ENCODE data around the gene CHD5.

CHD5 gene

DNA sequence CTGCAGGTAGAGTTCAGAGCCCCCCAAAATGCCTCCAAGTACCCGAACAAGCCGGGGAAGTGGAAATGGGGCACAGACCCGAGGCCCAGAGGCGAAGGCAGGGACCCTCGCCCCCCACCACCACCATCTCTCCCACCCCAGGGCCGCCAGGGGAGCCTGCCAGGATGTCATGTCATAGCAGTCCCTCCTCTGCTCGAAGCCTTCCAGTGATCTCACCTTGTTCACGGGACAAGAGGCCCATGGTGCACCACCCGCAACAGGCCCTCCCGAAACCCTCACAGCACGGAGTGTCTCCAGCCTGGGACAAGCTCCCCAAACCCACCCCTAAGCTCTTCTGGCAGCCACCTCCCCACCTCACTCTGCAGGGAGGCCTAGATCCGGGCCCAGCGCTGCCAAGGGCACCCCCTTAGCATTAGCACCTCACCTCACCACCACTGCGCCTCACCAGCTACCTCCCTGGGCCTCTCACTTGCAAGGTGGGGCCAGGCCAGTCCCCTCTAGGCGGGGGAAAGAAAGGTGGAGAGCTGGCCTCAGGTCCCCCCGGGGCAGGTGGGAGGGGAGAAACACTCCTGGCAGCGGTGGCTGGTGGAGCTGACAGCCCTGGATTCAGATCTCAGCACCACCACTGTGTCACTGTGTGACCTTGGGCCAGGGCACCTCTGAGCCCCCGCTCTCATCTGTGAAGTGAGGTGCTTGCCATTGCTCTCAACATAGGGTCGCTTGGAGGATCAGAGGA lies 13.3 kb downstream of the CHD5 start:
- DNase-seq (ENCODE audit: low read depth): no peak
- TF ChIP-seq, protein P1, sequence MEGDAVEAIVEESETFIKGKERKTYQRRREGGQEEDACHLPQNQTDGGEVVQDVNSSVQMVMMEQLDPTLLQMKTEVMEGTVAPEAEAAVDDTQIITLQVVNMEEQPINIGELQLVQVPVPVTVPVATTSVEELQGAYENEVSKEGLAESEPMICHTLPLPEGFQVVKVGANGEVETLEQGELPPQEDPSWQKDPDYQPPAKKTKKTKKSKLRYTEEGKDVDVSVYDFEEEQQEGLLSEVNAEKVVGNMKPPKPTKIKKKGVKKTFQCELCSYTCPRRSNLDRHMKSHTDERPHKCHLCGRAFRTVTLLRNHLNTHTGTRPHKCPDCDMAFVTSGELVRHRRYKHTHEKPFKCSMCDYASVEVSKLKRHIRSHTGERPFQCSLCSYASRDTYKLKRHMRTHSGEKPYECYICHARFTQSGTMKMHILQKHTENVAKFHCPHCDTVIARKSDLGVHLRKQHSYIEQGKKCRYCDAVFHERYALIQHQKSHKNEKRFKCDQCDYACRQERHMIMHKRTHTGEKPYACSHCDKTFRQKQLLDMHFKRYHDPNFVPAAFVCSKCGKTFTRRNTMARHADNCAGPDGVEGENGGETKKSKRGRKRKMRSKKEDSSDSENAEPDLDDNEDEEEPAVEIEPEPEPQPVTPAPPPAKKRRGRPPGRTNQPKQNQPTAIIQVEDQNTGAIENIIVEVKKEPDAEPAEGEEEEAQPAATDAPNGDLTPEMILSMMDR (conservative IDR thresholded peaks at IDR 0.05; ENCODE audit: low read length): no peak
- no peak overlapping the region for H3K4me3 ChIP-seq (ENCODE audit: low read length)

DNA sequence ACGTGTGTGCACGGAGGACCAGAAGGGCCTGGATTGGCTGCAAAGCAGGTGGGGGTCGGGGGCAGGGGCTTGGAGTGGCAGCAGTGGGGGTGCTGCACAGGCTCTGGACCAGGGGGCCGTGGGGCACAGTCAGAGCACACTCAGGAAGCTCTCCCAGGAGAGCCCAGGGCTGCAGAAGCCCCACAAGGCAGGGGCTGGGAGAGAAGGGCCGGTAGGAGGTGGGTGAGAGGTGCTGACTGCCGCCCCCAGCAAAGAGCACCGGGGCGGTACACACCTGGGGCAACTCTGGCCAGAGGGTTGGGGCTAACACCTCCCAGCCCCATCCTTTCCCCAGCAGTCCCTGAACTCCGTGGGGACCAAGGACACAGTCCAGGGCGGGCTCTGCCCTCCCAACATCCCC lies 13.9 kb downstream of the CHD5 start:
- H3K4me3 ChIP-seq (ENCODE audit: low read length): no peak overlapping the region
- DNase-seq (ENCODE audit: low read depth): no peak
- TF ChIP-seq, protein P1 (conservative IDR thresholded peaks at IDR 0.05; ENCODE audit: low read length): no peak

DNA sequence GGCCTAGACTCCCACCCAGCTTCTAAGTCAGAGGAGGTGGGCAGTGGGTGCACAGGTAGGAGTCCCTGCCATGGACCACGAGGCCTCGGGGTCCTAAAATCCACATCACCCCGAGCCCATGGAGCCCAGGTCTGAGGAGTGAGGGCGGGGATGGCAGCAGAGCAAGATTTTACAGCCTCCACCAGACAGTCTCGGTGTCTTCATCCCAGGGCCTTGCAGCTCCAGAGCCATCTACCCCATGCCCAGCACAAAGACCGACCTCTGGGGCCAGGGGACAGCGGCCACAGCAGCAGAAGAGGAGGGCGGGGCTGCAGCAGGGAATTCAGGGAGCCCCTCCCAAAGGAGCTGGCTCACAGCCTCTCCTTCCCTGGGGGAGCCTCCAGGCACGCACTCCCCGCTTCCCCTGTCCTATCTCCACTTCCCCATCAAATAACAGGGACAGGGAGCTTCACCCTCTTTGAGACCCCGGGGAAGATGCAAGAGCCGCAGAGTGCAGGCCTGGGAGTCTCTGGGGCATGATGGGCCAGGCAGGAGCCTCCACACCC lies 14.6 kb downstream of the CHD5 start:
- DNase-seq (ENCODE audit: low read depth): no peak
- TF ChIP-seq, protein P1 (conservative IDR thresholded peaks at IDR 0.05; ENCODE audit: low read length): no peak
- H3K4me3 ChIP-seq (ENCODE audit: low read length): no peak overlapping the region

DNA sequence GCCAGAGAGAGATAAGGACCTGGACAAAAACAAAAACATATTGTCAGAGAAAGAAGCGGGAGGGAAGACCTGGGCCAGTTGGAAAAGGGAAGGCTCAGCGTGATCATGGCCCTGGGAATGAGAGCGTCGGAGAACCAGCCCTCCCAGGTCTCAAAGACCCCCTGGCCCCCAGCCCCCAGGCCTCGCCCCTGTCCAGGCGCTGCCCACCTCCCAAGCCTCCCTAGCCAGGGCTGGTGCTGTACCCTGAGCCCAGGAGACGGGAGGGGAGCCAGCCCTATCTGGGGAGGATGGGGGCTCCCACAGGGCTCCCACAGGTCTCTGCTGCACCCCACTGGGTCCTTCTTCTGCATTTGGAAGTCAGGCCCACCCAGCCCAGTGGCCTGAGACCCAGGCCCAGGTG lies 15.1 kb downstream of the CHD5 start:
- TF ChIP-seq, protein P1 (conservative IDR thresholded peaks at IDR 0.05; ENCODE audit: low read length): no peak
- DNase-seq (ENCODE audit: low read depth): no peak
- H3K4me3 ChIP-seq (ENCODE audit: low read length): no peak overlapping the region

DNA sequence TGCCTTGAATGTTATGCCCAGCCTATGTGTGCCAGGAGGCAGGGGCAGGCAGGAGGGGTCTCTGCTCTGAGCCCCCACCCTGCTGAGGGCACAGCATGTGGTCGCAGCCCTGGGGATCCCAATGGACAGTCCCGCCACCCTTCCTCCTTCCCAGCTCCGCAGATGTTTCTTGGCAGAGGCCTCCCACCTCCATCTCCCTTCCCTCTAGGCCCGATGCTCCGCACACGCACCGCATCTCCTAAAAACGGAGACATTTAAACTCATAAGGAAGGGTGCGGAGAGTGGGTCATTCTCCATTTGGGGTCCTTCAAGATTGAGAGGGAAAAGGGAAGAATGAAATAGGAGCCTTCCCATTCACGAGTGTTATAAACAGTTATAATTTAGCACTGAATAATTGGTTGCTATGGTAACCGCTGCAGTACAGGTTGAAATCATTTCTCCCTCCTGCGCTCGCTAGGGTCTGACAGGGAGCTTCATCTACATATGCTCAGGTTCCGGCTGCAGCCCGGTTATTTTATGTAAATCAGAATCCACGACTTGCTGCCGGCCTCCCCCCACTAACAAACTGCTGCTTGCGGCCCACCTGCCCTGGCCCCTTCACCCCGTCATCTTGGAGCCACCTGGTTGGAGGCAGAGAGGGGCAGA lies 16.0 kb downstream of the CHD5 start:
- TF ChIP-seq, protein P1 (conservative IDR thresholded peaks at IDR 0.05; ENCODE audit: low read length): no peak
- DNase-seq (ENCODE audit: low read depth): no peak
- H3K4me3 ChIP-seq (ENCODE audit: low read length): no peak overlapping the region

DNA sequence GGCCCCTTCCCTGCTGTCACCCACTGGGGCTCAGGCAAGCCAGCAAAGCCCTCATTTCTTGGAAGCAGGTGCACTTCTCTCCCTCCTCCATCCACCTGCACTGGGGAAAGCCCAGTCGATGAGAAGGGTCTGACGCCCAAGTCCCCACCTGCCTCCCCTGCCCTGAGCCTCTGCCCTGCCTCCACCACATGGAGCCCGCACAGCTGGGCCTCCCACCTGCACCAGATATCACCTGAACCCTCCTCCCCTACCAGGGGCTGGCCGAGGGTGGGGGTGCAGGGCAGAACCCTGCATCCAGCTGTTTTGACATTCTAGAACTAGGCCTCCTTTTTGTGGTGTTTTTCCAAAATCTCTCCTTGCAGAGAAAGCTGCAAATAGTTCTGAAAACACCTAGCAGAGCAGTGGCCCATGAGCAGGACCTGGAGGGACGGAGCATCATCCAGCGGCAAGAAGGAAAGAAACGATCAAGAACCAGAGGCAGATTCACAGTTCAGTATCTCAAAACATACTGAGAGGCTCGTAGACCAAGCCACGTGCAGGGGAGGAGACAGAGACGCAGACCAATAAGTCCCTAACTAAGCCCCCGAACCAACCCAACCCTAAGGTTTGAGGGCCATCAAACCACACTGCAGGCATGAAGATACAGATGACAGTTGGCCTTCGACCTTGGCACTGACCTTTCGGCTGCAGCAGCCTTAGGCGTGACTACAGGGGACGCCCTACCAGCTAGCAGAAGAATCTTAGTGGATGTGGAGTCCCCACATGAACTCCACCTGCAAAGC lies 16.7 kb downstream of the CHD5 start:
- TF ChIP-seq, protein P1 (conservative IDR thresholded peaks at IDR 0.05; ENCODE audit: low read length): no peak
- DNase-seq (ENCODE audit: low read depth): no peak
- no peak overlapping the region for H3K4me3 ChIP-seq (ENCODE audit: low read length)

All from AG10803 (cell line).